LNCaP clone FGC (cell line): ENCODE data around the gene HDAC11.

ENCODE experiments used
- DNase-seq: peaks from one replicate; pipeline ENCODE4 v3.0.0-alpha.2; 2011; ENCODE audit warnings: low read depth
- H3K4me3 ChIP-seq: 2 replicates; pipeline ENCODE4 v1.5.1; 2011; ENCODE audit warnings: mild to moderate bottlenecking, low read depth, low read length, control low read depth
- TF ChIP-seq, protein P1 (sequence below): IDR thresholded peaks from 2 replicates; pipeline ENCODE4 v1.5.1; 2012; ENCODE audit warnings: mild to moderate bottlenecking; ENCODE audit not compliant: control insufficient read depth, insufficient read depth; ENCODE audit errors: extremely low read depth

The HDAC11 gene

DNA sequence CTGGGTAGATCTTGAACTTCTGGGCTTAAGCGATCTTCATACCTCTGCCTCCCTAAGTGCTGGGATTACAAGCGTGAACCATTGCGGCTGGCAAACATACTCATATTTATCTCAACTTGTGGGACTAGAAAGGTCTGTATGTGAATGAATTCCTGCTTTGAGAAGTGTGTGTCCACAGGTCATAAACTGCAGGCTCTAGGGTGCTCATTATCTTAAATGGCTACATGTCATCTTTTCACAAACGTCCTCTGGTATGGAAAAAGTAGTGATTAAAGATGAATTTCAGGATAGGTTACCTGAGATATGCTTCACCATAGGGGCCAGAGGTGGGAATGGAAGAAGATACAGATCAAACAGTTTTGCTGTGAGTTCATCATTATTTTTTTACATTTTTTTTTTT lies 7.8 kb upstream of the HDAC11 start:
- no peak for DNase-seq
- no peak overlapping the region for H3K4me3 ChIP-seq
- TF ChIP-seq, protein P1, sequence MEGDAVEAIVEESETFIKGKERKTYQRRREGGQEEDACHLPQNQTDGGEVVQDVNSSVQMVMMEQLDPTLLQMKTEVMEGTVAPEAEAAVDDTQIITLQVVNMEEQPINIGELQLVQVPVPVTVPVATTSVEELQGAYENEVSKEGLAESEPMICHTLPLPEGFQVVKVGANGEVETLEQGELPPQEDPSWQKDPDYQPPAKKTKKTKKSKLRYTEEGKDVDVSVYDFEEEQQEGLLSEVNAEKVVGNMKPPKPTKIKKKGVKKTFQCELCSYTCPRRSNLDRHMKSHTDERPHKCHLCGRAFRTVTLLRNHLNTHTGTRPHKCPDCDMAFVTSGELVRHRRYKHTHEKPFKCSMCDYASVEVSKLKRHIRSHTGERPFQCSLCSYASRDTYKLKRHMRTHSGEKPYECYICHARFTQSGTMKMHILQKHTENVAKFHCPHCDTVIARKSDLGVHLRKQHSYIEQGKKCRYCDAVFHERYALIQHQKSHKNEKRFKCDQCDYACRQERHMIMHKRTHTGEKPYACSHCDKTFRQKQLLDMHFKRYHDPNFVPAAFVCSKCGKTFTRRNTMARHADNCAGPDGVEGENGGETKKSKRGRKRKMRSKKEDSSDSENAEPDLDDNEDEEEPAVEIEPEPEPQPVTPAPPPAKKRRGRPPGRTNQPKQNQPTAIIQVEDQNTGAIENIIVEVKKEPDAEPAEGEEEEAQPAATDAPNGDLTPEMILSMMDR, result no peak

DNA sequence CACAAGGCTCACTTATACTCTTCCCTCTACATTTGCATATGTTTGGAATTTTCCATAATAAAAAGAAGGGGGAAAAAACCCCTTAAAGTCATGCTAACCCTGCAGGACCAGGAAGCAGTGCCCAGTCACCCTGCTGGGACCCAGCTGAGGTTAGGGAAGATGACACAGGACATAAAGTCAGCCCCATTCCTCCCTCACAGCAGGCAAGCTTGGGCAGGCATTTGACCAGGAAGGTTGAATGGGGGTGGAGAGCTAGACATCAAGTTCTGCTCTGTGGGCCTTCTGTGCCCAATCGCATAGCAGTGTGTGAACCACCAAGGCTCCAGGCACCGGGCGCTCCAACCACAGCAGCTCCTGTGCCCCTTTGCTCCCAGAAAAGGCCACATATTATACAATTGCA lies 7.1 kb upstream of the HDAC11 start:
- H3K4me3 ChIP-seq, result no peak overlapping the region
- TF ChIP-seq, protein P1, result no peak
- no peak for DNase-seq

- no peak for DNase-seq
- TF ChIP-seq, protein P1, result no peak
- H3K4me3 ChIP-seq, result no peak overlapping the region
Measured at GRCh38 chr3:13474021-13474420, 6.1 kb upstream of the HDAC11 start.

DNA sequence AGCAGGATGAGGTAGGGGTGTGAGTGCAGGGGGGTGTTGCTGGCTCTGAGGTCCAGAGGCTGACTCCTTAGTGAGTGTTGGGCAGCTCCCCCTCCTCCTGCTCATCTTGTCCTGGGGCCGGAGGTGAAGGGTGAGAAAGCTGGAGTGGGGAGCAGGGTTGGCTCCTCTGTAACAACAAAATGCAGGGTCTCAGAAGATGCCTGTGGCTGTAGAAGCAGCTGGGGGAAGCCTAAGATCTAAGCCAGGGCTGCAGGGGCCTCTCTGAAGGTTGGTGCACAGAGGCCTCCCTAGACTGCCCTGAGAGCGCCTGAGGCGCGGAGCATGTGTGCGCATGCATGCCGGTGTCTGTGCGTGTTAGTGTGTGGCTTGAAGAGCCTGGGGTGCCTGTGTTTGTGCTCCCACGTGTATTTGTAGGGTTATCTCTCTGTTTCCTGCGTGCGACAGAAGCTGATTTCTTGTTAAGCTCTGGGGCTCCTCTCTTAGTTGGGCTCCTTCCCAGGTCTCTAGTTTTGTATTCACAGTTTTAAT lies 5.3 kb upstream of the HDAC11 start:
- TF ChIP-seq, protein P1, result no peak
- DNase-seq, result no peak
- H3K4me3 ChIP-seq, result no peak overlapping the region

DNA sequence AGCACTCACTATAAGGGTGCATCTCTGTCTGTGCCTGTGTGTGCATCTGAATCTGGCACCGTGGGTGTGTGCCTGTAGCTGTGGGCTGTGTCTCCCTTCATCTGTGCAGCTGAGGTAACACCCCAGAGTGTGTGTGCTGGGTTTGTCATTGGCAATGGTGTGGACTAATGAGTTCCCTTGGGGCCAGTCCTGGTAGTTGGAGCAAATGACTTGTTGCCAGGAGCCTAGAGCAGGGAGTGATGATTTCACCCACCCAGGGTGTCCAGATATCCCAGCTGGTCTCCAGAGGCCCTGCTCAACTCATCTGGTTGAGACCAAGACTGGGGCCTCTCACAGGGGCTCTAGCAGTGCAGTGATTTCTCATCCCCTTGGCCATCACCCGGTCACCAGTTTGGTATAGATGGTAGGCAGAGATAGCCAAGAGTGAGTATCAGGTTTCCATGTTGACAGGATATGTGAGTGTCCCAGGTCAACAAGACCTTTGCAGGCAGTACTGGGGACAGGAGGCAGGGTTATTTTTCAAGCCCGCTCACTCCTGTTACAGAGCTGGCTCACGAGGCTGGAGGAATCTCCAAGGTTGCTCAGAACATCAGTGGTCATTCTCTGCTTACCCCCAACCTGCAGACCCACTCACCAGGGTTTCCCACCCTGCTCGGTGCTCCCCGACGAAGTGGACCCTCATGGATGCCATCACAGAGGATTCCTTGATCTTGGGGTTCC lies 4.1 kb upstream of the HDAC11 start:
- no peak overlapping the region for H3K4me3 ChIP-seq
- peak; percentile 62 for DNase-seq
- TF ChIP-seq, protein P1, result no peak

DNA sequence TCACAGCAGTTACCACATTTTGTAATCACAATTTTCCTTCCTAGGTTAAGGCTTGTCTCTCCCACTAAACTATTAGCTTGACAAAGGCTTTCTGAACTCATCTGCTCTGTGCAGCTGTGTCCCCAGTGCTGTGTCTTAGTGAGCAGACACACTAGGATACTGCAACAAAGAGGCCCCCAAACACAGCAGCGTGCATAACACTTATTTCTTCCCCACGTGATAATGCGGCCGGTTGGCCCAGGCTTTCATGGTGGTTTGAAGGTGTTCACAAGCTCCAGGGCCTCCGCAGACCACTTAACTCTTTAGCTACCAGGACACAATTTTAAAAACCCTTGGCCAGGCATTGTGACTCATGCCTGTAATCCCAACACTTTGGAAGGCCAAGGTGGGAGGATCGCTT lies 2.2 kb upstream of the HDAC11 start:
- no peak overlapping the region for H3K4me3 ChIP-seq
- TF ChIP-seq, protein P1, result no peak
- no peak for DNase-seq

GRCh38 chr3:13479332-13479581 lies 849 bp upstream of the HDAC11 start:
- H3K4me3 ChIP-seq, result peak overlapping the region; percentile 68
- TF ChIP-seq, protein P1, result no peak
- DNase-seq, result no peak
